ENCODE data around the gene IL1RAPL2. TPM values are rescaled to one million over a fixed set of nuclear protein-coding genes. Genes with fewer than 3 reads are reported as not detected.
"Not testable (repeated sequence)": the region's sequence is repeated elsewhere in the genome, so short reads cannot be mapped to it uniquely, and the experiment has no call there.

The IL1RAPL2 gene
- total RNA-seq, 1 experiment from 2014 or later = 0.07 TPM

DNA sequence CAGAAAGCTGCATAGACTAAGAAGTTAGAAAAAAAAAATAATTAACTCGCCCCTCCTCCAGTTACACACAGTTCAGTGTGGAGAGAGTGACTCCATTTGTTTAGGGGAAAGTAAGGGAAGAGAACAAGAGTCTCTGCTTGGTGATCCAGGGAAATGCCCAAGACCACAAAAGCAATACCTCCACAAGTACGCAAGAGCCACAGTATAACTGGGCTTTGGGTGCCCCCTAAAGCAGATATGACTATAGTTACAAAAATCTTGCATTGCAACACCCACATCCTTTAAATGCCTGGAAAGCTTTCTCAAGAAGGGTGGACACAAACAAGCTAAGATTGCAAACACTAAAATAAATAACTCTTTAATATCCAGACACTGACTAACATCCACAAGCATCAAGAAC lies 1092.1 kb downstream of the IL1RAPL2 start:
- DNase-seq (ENCODE audit: extremely low read depth, low read depth) = no peak

DNA sequence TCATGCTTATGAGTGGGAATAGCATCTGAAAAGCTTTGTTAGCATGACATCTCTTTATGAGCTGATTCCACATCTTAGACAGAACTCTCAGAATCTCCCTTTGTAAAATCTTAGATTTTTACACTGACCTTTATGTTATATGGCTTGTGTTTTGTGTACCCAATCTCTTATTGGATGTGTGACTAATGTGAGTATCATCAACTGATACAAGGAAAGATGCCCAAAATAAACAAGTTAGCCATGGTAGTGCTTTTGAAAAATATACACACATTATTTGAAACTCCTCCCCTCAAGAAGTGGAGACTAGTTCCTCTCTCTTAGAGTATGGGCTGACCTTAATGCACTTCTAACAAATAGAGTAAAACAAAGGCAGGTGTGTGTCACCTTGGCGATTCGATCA lies 1096.2 kb downstream of the IL1RAPL2 start:
- no peak for DNase-seq (ENCODE audit: extremely low read depth, low read depth)

DNA sequence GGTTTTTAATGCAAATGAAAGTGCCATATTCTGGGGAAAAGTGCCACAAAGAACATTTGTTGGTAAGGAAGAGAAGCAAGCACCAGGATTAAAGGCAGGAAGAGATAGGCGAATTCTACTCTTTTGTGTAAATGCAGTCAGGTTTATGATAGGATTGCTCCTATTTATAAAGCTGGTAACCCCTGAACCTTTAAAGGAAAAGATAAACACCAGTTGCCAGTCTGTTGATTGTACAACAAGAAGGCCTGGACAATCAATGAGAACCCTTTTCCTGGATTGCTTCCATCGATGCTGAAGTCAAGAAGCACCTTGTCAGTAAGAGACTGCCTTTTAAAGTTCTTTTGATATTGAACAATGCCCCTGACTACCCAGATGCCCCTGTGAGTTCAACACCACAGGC lies 1098.2 kb downstream of the IL1RAPL2 start:
- DNase-seq (ENCODE audit: extremely low read depth, low read depth) = no peak

DNA sequence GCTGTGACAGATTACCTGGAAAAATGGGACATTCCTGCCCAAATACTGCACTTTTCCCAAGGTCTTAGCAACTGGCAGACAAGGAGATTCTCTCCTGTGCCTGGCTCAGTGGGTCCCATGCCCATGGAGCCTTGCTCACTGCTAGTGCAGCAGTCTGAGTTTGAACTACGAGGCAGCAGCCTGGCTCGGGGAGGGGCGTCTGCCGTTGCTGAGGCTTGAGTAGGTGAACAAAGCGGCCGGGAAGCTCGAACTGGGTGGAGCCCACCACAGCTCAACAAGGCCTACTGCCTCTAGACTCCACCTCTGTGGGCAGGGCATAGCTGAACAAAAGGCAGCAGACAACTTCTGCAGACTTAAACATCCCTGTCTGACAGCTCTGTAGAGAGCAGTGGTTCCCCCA lies 1118.3 kb downstream of the IL1RAPL2 start:
- not testable (repeated sequence) for DNase-seq (ENCODE audit: extremely low read depth, low read depth)

DNA sequence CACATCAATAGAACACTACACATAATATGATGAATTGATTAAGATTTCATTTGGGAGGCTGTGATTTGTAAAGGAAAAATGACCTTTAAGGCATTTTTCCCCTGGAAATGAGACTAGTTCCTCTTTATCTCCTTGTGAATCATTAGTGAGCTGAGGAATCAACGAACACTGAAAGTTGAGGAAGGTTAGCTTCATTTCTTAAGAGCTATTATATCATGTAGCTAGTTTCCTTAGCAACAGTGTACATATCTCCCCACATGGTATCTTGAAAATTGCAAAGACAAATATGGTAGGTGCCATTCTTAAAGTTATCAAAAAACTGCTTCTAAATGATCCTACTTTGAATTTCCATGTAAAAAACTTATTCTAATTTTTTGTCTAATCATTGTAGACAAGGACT lies 1128.8 kb downstream of the IL1RAPL2 start:
- no peak for DNase-seq (ENCODE audit: extremely low read depth, low read depth)

DNA sequence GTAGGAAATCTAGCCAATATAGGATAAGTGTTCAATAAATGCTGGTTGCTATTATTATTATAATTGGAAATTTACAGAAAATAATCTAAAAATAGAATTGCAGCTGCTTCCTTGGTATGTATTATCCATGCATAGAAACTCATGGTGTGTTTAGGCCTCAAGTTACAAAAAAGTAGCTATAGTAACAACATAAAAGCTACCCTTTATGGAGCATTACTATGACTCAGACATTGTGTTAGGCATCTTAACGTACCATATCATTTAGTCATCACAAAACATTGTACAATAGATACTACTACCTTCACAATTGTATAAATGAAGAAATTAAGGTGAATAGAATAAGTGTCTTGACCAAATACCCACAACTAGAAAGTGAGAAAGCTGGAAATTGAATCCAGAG lies 1129.5 kb downstream of the IL1RAPL2 start:
- no peak for DNase-seq (ENCODE audit: extremely low read depth, low read depth)

DNA sequence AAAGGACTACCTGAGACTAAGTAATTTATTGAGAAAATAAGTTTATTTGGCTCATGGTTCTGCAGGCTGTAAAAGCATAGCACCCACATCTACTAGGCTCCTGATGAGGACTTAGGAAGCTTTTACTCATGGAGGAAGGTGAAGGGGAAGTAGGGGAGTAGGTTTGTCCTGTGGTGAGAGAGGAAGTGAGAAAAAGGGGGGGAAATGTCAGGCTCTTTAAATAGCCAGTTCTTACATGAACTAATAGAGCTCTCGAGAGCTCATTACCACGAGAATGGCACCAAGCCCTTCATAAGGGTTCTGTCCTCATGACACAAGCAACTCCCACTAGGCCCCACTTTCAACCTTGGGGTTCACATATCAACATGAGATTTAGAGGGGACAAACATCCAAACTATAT lies 1130.9 kb downstream of the IL1RAPL2 start:
- no peak for DNase-seq (ENCODE audit: extremely low read depth, low read depth)

DNA sequence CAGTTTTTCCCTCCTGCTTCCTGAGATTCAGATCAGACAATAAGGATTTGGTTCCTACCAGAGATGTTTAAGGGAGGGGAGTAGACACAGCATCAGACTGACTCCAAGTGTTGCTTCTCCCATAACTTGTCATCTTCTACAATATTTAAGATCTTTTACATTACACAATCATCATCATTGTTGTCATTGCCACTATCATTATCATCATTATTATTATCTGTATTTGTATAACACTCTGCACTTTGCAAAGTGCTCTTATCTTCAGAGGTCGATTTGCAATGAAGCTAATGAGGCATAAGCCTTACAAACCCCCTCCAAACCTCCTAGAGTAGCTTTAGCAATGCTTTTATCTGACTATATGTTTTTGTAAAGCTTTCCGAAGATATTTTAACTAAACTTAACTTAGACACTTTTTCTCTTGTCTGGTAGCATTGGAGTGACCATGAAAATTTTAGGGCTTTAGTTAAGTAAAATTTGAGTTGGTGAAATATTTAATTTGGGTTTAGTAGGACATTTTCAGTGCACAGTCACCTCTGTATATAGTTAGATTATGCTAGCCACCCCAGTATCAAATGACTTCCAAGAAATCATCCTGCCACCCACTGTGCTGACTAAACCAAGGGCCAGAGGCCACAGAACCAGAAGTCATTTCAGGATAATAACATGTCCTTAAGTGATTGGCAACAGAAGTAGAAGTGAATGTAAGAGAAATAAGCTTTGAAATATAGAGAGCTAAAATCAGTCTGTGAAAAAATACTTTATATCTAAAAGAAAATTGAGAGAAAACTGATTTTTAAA lies 1132.2 kb downstream of the IL1RAPL2 start:
- no peak for DNase-seq (ENCODE audit: extremely low read depth, low read depth)

DNA sequence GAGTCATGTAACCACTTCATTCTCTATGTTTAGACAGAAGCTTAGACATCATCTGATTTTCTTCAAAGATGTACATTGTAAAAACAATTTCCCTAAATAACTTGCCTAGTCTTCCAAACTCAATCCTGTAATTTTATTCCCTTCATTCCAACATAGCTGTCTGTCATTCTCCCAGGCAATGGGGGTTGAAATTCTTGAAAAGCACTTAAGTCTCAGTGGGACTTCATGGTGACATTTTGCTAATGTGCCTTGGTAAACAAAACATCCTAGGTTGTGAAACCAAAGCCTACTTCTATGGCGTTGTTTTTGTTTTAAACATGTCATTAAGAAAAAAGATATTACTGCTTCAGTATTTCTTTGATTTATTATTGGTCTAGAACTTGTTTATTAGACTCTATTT lies 1134.3 kb downstream of the IL1RAPL2 start:
- DNase-seq (ENCODE audit: extremely low read depth, low read depth) = no peak

DNA sequence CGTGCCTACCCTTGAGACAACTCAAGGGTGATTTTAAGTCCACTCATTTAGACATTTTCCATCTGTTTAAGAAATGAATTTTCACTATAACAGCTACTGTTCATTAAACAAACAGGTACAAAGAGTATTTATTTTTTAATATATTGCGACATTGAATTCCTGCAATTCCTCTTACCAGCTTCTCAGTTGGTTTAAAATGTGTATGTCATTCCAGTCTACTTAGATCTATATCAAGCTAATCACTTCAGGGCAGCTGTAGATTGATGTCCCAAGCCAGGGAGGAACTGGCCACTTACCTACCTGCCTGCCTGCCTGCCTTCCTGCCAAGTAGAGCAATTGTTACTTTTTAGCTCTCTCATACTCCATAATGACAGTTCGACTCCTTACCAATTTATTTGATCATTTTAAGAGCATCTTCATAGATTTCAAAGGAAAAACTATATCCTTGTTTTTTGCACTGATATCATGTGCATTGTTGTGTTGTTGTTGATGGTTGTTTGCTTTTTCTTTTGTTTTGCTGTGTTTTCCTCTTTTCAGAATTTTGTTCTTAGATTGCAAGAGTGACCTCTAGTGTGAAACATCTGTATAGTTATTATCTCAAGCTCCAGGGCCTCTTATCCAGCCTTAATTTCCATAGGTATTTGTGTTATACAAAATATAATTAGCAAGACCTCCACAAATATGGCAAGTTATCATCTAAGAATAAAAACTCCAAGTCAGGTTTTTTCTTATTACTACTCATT lies 1135.5 kb downstream of the IL1RAPL2 start:
- no peak for DNase-seq (ENCODE audit: extremely low read depth, low read depth)

DNA sequence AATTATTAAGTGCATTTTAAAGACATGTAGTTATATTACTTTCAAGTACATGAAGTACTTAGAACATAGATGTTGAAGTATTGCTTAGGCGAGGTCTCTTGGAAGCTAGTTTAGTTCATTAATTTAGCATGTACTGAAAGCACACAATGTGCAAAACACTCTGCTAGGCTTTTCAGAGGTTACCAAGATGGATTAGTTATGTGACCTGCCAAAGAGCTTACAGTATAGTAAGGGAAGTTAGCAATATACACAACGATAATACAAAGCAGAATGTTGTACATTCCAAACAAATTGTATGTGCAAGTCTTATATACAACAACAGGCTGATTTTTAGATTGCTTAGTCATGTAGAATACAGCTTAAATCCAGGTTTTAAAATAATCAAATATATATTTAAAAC lies 1137.9 kb downstream of the IL1RAPL2 start:
- DNase-seq (ENCODE audit: extremely low read depth, low read depth) = no peak

DNA sequence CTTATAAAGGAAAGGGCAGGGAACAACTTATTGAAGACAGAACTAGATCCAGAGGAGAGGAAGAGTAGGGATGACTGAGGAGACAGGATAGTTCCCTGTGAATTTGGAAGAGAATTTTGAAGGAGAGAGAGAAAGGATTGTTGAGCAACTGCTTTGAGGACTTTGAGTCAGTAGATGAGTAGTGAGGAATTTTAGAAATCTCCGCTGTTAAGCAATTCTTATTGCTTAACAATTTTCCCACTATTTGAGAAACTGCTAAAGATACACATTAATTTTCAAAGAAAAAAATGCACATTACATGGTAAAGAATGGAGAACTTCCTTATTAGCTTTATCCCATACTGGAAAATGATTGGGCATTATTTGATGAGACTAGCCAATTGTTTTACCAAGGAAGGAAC lies 1140.0 kb downstream of the IL1RAPL2 start:
- DNase-seq (ENCODE audit: extremely low read depth, low read depth) = no peak

DNA sequence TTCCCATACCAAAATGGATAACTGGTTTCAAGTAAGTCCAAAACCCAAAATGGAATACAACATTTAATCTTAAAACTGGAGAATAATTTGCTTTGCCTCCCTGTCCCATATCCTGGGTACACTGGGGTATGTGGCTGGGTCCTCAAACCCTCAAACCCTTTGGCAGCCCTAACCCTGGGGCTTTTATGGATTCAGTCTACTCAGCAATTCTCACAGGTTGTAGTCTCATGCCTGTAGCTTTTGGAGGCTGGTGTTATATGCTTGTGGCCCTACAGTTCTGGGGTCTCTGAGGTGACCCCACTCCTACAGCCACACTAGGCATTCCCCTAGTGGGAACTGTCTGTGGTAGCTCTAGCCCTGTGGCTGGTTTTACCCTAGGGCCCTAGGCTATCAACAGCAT lies 1145.8 kb downstream of the IL1RAPL2 start:
- no peak for DNase-seq (ENCODE audit: extremely low read depth, low read depth)

DNA sequence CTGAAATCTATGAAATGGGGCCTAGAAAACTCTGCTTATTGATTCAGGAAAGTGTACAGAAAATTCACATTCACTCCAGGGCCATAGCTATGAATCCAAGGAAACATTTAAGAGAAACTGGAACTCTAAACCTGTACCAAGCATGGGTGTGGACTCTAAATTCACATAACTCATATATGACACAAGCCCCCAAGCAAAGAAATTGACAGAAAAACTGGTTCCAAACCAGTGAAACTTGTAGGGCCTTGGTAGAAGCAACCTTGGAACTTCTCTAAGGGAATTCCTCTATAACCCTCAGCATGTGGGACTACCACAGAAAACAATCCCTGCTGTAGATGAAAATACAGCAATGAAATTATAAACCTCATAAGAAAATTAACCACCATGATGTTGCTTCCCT lies 1149.7 kb downstream of the IL1RAPL2 start:
- DNase-seq (ENCODE audit: extremely low read depth, low read depth) = no peak

DNA sequence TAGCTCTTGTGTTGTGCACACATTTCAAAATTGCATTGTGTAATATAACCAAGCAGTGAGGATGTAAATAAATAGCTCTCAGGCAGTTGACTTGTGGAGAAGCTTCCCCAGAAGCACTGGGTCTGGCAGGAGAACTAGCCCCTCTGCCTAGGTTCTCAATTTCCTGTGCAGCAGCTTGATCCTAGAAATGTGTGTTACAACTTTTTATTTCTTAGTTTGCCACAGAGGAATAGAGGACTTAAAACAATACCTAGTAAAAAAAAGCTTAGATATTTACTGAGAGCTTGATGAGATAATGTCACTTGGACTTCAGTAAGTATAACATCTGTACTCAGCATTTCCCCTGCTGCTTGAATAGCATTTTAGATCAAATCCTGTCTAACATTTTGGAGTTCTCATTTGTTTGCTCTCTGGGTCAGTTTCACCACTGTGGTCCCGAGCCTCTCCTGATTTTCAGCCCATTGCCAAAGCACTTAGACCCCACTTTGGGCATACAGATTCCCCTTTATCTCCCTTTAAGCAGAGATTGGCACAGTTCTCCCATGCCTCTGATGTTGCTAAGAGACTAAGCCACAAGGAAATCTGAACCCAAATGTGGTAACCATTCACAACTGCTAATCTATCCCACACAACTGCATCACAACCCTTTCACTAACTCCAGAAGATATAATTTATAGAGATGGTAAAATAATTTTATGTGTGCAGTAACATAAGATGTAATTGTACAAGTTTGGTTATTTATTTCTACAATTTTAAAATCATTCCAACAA lies 1158.2 kb downstream of the IL1RAPL2 start:
- DNase-seq (ENCODE audit: extremely low read depth, low read depth) = no peak

DNA sequence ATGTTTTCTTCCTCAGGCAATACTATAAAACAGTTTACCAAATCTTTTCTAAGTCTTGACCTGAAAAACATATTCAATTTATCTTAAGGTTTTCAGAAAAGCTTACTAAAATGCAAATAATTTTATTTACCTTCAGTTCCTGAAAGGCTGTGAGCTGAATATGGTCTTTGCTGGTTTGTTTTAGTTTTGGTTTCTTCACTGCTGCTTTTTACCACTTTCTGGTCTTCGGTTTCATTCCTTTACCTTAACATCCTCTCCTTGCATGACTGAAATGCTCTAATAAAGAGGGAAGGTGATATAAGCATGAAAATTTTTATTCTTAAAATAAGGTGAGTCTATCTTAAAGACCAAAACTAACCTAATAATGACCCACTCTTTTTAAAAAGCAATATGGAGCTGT lies 1159.2 kb downstream of the IL1RAPL2 start:
- DNase-seq (ENCODE audit: extremely low read depth, low read depth) = no peak

DNA sequence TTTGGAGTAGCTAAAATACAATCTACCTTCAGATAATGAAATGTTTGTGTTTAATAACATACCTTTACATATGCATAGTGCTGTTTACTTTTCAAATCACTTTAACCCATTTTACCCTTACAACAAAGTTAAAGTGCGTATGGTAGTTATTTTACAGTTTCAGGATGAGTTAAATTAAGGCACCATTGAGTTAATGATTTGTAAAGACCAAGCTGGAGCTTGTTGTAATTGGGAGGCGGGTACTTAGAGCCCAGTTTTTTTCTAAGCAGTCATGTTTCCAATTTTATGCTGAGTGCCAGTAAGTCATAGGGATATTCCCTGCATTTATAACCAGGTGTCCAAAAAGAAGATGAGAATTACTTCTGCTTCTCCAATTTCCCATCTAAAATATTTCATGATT lies 1172.2 kb downstream of the IL1RAPL2 start:
- no peak for DNase-seq (ENCODE audit: extremely low read depth, low read depth)

DNA sequence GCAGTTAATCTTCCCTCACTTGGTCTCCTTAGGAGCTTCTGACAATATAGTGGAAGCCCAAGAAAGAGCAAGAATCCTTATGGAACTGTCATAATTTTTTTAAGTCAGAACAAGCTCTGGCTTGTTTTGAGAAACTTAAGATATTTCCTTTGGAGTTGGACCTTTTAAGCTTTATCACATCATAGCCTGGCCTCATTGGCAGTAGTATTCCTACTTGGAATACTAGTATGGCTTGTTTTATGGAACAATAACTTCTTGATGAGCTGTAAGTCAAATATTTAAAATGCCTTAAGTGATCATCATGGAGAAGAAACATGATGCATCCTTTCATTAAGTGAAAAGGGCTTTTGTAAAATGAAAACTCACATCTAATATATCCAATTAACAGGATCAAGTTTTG lies 1178.3 kb downstream of the IL1RAPL2 start:
- no peak for DNase-seq (ENCODE audit: extremely low read depth, low read depth)

DNA sequence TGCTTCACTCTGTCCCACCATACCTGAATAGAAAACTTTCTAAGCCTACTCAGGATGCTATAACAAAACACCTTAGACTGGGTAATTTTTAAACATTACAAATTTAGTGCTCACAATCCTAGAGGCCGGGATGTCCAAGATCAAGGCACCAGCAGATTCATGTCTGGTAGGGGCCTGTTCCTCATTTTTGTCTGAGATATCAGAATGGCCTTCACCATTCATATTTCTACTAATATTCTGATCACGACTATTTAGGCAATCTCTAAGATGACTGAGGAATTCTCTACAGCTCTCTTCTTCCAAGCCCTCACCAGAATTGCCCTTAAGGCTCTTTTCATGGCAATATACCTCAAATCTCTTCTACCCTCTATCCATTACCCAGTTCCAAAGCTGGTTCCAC lies 1178.9 kb downstream of the IL1RAPL2 start:
- no peak for DNase-seq (ENCODE audit: extremely low read depth, low read depth)

DNA sequence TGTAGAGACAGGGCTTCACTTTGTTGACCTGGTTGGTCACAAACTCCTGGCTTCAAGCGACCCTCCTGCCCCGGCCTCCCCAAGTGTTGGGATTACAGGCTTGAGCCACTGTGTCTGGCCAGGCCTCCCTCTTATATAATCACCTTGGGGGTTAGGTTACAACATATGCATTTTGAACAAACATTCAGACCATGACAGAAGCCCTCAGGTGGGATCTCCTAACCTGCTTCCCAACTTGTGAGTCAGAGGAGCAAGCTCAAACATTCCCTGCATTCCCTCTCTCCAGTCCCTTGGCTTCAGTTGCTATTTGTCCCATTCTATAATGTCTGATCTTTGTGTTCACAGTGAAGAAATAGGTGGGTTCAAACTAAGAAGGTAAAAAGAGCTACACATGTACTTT lies 1179.9 kb downstream of the IL1RAPL2 start:
- no peak for DNase-seq (ENCODE audit: extremely low read depth, low read depth)

DNA sequence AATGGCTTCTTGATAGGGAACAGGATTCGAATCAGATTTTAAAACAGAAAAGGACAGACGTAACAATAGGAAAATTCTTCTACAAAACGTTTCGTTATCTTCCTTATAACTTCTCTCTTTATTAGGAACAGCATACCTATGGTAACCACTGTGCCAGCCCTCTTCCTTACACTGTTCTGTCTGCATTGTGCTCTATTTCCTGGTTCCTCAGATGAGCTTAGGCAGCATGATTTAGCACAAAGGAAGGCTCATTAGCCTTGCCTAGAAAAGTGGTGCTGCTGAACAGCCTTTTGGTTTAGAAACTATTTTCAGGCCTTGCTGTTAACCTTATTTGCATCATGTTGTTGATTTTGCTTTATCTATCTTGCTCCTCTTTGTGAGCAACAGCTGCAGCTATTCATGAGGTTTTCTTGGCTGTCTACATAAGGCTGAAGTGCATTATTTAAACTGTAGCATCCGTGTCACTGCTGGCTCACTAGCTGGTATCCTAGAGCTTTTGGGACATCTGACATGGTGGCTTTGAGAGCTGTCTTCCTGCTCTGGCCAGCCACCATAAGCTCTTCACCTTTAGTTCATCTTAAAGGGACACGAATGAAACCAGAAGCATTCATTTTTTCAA lies 1186.4 kb downstream of the IL1RAPL2 start:
- DNase-seq (ENCODE audit: extremely low read depth, low read depth) = peak; percentile 13

All from NCI-H460 (cell line).